NCI-H82 (cell line): Measurements from ENCODE around the gene MEN1.

Experiments
- DNase-seq: peaks from one replicate; lab custom pipeline; 2025; lab: John Stamatoyannopoulos, UW

MEN1 gene

DNA sequence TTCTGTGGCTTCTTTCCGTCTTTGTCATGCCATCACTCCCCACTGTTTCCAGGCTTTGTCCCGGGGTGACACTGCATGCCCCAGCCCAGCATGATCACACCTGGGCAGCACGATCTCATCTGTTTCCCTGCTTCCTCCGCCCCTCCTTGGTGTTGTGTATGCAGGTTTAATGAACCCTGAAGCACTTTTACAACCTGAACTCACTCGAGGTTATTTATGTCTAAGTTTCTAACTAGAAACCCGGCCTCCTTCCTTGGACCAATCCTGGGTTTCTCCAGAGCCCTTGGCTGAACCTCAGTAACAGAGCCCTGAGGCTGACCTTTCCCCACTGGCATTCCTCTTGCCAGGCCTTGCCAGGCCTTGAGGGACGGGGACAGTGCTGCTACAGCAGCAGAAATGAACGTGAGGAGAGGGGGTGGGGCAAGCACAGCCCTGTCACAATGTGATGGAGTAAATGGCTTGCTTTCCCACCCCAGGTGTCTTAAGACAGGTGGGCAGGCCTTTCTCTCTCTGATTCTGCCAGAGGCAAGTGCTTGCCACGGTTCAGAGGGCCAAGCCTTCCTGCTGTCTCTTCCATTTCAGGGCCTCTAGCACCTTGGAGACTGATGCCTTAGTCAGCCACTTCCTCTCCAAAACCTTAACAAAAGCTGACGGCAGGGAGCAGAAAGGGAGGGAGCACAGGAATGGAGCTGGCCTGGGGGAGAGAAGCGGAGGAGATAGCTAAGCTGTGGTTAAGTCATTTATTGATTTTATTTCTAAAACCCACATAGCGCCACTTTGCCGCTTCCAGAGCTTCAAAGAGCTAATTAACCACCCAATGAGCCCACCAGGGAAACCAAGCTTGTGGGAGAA lies 47.5 kb downstream of the MEN1 start:
- DNase-seq = peak; percentile 29

- DNase-seq = no peak
Observed at GRCh38 chr11:64762277-64762673, 48.1 kb downstream of the MEN1 start.

GRCh38 chr11:64760759-64761420 lies 49.5 kb downstream of the MEN1 start:
- no peak for DNase-seq

DNA sequence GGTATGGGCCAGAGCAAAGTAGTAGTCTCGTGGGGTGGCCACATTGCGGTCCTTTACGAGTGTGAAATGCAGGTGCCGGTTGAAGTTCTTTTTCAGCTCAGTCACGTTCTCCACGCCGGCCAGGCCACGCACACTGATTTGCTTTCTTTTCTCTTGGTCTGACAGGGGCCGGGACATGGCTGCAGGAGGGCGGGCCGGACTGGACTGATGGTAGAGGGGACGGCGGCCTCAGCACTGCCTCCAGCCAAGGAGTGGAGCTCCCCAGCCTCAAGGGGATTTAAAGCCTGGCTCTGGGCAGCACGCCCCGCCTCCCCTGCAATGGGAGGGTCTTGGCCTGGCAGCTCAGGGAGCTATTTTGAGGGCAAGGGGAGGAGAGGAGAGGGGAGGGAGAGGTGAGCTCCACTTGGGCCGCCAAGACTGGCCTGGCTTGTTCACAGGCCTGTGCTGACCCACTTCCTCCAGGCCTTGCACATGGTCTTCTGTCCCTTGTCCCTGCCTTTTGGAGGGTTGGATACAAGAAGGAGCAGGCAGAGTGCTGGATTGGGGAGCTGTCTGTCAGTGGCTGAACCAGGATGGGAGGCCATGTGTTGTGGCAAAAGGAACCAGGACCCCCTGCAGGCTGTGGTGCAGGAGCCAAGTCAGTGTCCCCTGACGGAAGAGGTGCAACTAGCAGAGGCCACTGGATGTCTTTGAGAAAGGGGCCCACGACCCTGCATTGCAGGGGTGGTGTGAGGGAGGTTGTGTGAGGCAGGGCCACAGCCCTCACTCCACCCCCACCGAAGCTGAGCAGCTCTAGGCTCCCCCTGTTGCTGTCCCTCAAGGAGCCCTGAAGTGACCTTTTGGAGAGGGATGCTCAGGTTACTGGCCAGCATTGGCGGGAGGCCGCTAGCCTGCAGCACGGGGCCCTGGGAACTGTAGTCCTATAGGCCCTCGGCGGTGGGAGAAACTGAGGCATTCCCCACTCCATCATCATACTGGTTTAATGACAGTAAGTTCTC lies 50.3 kb downstream of the MEN1 start, which contains the start of gene PYGM:
Gene PYGM, minus strand, starts transcription at position 253 of the 998 bp plus-strand sequence. Its CDS starts 76 bp downstream, at position 177.
- DNase-seq = peak; percentile 75

GRCh38 chr11:64759131-64759721 lies 51.1 kb downstream of the MEN1 start:
- no peak for DNase-seq

GRCh38 chr11:64758330-64759079 lies 51.8 kb downstream of the MEN1 start:
- DNase-seq = no peak

DNA sequence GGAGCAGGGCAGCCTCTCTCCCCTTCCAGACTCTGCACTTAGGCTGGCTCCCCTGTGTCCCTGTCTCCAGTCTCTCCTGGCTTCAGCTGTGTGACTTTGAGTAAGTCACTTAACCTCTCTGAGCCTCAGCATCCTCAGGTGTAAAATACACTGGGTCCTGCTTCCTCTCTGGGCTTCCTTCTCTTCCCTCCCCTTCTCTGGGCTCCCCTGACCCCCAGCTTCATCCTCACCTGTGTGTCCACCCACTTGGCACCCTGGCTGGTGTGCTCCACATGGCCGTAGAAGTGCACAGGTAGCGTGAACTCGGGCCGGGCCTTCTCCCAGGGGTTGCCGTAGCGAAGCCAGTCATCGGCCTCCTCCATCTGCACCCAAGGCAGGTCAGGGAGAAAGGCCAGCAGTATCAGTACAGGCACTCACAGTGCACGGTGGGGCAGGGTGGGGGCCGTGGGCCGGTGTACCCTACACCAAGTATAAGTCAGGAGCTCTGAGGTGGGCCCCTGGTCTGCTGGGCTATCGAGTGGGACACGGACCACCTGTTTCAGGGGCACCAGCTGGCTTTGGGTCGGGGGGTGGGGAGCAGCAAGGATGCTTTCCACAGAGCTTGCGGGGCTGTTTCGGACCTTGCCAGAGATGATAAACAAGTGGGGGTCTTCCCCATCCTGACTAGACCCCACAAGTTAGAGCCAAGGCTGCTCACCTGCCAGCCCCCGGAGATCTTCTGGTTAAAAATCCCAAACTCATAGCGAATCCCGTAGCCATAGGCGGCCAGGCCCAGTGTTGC lies 52.6 kb downstream of the MEN1 start:
- no peak for DNase-seq

DNA sequence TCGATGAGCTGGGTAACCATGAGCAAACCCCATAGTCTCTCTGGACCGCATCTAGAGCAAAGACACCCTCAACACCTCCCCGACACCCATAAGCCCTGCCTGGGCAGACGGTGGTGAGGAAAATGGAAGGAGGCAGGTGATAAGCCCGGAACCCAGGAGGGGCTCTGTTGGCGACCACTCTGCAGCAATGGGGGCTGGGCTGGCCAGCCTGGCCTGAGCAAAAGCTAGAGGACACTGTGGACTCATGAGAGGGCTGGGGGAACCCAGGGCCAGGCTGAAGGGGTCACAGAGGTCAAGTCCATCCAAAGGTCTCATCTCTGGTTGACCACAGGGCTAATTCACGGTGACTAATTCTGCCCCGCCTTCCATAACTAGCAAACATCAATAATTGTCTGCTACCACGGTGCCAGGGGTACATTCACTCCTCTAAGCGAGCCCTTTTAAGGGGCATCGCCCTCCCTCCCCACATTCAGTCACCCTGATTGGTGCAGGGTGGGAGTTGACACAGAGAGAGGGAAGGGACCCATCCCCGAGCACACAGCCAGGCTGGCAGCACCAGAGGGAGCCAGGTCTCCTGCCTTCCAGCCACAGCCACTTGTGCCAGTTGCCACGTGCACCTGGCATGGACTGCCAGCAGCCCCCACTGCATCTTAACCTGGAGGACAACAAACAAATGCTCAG lies 54.5 kb downstream of the MEN1 start:
- DNase-seq = no peak

DNA sequence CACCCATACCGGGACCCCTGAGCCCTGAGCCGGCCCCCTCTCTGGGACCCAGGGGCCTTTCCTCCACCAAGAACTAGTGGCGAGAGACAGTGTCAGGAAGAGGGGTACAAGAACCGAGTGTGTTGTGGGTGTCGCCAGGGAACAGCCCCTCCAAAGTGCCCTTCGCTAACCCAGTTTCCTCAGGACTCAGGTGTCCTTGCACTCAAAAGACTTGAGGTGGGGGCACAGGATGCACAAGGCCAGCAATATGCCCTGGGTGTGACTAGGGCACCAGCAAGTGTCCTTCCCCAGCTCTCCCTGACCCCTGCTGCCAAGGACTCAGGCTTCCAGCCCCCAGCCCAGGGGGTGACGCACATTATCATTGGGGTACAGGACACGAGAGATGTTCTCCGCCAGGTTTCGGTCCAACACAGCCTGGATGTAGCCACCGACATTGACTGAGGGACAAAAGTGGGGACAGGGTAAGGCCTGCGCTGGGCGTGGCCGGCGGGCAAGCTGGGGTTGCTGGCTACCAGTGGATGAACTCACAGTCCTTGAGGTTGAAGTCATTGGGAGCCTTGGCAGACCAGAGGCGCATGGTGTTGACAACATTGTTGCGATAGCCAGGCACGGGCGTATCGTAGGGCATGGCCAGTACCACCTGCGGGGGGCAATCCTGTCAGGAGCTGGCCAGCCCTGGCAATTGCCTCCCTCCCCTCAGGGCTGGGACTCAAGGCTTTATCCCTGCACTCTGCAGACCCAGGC lies 55.3 kb downstream of the MEN1 start:
- DNase-seq = no peak

DNA sequence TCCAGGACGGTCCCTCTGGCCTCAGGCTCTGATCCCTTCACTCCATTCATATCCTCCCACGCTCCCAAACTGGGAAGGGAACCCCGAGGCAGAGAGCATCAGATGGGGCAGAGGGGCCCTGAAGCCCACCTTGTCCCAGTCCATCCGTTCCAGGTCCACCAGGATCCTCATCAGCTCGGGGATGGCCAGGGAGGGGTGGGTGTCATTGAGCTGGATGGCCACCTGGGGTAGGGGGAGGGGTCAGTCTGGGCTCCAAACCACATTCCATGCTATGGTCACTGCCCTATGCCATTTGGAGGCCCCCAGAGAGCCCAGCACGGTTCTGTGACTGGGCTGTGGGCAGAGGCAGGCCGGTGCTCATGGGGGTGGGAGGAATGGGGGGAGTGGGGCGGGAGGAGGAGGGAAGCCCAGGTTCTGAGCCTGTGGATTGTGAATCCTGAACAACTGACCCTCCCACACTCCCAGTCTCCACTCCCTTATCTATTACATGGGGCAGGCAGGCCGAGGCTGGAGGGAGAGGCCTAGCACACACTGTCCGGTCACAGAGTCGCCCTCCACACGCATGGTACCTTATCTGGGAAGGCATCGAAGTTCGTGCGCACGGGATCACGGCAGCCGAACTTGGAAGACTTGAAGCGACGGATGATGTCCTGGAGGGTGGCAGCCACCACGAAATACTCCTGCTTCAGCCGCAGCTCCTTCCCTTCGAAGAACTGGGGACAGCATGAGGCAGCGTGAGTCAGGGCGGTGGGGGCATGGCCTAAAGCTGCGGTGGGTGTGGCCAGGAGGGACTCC lies 56.0 kb downstream of the MEN1 start:
- DNase-seq = no peak
